ENCODE data around the gene MATR3.

Gene MATR3

DNA sequence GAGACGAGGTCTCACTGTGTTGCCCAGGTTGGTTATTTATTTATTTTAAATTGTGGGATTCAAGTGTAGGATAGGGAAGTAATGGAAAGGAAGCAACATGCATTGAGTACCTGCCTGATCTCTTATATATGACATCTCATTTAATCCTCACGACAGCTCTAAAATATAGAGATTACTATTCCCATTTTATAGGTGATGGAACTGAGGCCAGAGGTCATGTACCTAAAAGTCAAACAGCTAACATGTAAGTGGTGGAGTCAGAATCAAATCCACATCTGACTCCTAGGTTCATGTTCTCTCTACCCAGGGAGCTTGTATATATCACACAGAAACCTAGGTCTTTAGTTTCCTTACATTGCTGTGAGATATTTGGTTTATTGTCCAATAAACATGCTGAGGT is 26.1 kb upstream of the MATR3 start:
- TF ChIP-seq, protein P1, sequence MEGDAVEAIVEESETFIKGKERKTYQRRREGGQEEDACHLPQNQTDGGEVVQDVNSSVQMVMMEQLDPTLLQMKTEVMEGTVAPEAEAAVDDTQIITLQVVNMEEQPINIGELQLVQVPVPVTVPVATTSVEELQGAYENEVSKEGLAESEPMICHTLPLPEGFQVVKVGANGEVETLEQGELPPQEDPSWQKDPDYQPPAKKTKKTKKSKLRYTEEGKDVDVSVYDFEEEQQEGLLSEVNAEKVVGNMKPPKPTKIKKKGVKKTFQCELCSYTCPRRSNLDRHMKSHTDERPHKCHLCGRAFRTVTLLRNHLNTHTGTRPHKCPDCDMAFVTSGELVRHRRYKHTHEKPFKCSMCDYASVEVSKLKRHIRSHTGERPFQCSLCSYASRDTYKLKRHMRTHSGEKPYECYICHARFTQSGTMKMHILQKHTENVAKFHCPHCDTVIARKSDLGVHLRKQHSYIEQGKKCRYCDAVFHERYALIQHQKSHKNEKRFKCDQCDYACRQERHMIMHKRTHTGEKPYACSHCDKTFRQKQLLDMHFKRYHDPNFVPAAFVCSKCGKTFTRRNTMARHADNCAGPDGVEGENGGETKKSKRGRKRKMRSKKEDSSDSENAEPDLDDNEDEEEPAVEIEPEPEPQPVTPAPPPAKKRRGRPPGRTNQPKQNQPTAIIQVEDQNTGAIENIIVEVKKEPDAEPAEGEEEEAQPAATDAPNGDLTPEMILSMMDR (IDR thresholded peaks at IDR 0.05), result no peak

DNA sequence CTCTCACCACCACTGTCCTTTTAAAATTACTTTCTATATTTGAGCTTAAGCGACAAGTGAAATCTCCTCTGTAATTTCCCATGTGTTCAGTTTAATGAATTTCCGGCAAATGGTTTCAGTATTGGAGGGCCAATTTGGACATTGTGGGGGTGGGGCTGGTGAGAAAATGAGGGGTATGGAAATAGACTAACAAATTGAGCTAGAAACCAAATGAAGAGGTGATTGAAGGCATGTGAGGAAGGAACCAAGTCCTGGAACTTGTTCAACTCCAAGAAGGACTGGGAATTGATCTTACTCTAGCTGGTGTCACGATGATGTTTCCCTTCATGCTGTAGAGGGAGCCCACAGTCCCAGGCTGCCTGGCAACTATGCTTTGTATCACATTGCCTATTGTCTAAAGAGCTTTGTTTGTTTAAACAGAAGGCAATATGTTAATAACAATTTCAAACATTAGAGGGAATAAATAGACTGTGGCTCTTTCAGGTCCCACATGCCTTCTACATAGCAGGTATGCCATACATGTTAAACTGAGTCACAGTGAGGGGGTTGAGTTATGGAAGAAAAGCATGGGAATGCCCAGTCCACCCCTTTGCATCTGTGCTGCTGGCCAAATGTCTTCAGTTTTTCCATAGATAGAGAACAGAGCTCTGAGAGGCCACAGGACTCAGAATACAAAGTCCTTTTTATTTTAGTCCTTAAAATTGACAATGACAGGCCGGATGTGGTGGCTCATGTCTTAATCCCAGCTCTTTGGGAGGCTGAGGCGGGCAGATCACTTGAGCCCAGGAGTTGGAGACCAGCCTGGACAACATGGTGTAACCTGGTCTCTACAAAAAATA is 25.0 kb upstream of the MATR3 start:
- TF ChIP-seq, protein P1 (IDR thresholded peaks at IDR 0.05), result no peak

DNA sequence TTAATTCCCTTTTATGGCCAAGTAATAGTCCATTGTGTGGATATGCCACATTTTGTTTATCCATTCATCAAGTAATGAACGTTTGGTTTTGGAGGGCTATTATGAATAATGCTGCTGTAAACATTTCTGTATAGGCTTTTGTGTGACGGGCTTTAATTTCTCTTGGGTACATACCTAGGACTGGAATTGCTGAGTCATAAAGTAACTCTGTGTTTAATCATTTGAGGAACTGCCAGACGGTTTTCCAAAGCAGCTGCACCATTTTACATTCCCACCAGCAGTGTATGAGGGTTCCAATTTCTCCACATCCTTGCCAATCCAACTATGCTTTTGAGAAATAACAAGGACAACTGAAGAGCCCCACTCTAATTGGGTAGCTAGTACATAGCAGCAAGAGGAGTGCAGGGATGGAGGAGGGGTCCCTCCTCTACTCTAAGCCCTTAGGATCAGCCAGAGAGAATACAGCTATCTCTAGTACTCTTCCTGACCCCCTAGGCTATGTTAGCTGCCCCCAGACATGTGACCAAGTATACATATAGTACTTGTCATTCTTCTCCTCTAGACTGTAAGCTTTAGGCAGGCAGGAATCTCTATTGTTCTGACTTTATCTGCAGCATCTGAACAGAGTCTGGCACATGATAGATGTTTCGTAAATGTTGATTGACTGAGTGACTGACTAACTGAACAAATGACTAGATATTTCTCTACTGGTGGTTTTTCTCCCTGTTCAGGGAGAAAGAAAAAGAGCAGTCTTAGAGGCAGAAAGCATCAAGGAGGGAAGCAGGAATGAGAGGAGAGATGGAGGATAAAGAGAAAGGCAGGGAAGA is 22.1 kb upstream of the MATR3 start:
- TF ChIP-seq, protein P1 (IDR thresholded peaks at IDR 0.05), result no peak

DNA sequence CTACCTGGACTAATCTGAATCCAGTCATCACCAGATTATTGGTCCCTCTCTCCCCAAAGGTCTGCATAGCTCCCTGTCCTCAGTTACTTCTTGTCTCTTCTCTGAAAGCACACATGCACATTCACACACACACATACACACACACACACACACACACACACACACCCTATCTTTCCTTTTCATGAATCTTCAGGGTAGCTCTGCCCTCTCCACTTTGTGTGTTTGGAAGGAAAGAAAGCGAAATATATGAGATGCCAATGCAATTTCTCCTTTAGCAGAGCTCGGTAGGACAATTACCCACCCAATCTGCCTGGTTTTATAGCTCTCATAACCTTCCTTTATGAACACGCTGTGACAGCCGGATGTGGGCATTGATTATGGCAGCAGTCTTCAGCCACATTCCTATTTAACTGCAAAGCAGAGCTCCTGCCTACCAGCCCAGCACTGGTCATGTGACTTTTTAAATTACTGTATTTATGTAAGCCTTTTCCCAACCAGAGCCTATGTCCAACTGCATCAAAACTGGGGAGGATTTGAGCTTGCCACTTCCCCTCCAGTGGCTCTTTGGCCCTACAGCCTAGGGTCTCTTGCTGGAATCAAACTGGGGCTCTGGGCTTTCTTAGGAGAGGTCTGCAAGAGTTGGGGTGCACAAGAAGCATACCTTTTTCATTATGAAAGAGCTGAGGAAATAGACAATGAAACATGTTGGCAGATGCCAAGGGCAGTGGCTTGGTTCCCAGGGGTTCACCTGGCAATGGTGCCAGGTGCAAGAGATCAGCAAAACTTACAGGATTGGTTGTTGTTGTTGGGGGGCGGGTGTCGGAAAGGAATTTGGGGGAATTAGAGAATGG is 20.8 kb upstream of the MATR3 start:
- TF ChIP-seq, protein P1 (IDR thresholded peaks at IDR 0.05), result no peak

DNA sequence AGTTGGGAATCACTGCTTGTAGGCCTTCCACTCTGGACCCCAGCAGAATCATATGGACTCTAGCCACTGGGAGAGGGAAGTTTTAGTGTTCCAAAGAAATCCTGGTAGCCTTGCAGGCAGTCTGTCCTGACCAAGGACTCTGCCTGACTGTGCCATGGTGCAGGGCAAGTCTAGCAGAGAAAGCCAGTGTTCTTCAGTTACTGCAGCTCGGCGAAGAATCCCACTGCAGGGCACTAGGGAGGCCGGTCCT is 20.3 kb upstream of the MATR3 start:
- TF ChIP-seq, protein P1 (IDR thresholded peaks at IDR 0.05), result no peak

DNA sequence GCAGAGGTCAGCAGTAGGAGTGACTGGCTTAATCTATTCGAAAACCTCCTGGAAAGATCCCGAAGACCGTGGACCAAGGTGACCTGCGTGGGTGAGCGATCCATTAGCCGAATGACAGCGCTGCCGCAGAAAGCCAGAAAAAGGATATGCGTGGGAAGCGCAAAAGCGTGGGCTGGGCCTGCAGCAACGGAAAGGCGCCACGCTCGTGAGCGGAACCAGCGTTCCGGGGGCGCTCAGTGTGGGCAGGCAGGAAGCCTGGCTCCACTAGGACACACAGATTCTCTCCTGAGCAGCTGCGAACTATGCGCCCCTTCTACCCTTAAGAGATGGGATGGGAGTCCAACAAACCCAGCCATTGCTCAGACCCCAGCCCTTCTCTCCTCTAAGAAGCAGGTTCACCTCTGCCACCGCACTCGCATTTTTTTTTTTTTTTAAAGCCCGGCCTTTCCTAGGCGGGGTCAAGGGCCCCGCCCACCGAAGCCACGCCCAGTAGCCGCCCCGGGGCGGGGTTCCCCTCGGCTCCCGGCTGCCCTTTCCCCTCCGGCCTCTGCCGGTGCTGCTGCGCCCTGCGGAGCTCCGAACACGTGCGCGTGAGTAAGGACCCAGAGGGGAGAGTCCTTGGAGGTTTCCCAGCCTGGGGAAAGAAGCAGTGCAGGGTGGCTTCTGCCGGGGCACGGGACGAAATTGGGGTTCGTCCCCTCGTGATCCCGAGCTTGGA is 19.8 kb upstream of the MATR3 start:
- TF ChIP-seq, protein P1 (IDR thresholded peaks at IDR 0.05), result no peak

DNA sequence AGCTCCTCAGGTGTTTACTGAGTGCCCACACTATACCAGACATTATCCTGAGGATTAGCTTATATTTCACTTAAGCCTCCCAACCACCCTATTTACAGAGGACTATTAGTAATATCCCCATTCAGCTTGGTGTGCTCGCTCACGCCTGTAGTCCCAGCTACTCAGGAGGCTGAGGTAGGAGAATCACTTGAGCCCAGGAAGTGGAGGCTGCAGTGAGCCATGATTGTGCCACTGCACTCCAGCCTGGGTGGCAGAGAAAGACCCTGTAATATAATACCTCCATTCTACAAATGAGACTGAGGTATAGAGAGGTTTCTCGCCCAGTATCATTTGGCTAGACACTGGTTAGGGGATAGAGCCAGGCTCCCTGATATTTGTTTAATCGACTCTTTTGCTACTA is 18.0 kb upstream of the MATR3 start:
- TF ChIP-seq, protein P1 (IDR thresholded peaks at IDR 0.05), result no peak
